Activated T-helper 1 cell treated with anti-CD3 and anti-CD28 coated beads, Interleukin-12 subunit alpha, Interleukin-12 subunit beta, Interleukin-2, Interleukin-4 antibody, amounts not matched to agents 30 ng/mL and 10 ng/mL and 1 ng/mL, durations not matched to agents 14 hours and 24 hours and 36 hours (primary cell): ENCODE results near the gene NUDT9. TPM values are rescaled to one million over a fixed set of nuclear protein-coding genes. Genes with fewer than 3 reads are reported as not detected.
"Not testable (repeated sequence)": the region's sequence is repeated elsewhere in the genome, so short reads cannot be mapped to it uniquely, and the experiment has no call there.

Experiments
- DNase-seq: peaks from one replicate; pipeline ENCODE4 v3.0.0; 2021; ENCODE audit warnings: low spot score
- H3K27ac Mint-ChIP-seq: one replicate; pipeline ENCODE4 v1.8.0; 2021; ENCODE audit warnings: mild to moderate bottlenecking, mixed read lengths
- H3K27me3 Mint-ChIP-seq: one replicate; pipeline ENCODE4 v1.8.0; 2022; ENCODE audit warnings: mild to moderate bottlenecking, moderate library complexity, mixed read lengths; ENCODE audit not compliant: insufficient read depth
- H3K36me3 Mint-ChIP-seq: one replicate; pipeline ENCODE4 v1.8.0; 2021; ENCODE audit warnings: low read depth, mixed read lengths
- H3K4me1 Mint-ChIP-seq: one replicate; pipeline ENCODE4 v1.8.0; 2021; ENCODE audit warnings: low read depth, mixed read lengths
- H3K4me3 Mint-ChIP-seq: one replicate; pipeline ENCODE4 v1.8.0; 2021; ENCODE audit warnings: mild to moderate bottlenecking, moderate library complexity, mixed read lengths
- H3K9me3 Mint-ChIP-seq: one replicate; pipeline ENCODE4 v1.8.0; 2021; ENCODE audit warnings: mixed read lengths
- intact Hi-C: fragments of 100-400 bp; cut with micrococcal nuclease; formaldehyde crosslinking; loops from one replicate; pipeline ENCODE4 v1.15.1; 2024
- total RNA-seq: library from RNA; stranded (reverse); gene quantifications from 2 replicates; pipeline ENCODE4 v1.2.3, GENCODE V29; 2022

NUDT9 gene
- total RNA-seq, 1 donor from 2014 or later: 13.9 TPM

DNA sequence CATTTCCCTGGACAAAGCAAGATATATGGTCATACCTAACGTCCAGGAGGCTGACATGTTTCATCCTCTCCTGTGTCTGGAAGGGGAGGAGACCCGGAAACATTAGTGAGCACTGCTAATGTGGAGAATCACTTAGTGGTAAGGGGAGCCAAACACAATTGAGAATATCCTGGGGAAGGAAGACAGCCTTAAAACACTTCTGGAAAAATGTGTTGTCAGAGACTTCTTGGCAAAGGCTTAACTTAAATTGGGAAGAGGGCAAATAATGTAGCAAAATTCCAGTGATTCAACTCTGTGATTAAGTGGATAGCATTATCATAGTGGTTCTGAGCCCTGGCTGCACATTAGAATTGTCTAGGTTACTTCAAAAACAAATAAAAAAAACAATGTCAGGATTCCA is 67.3 kb downstream of the NUDT9 start:
- DNase-seq: no peak
- Mint-ChIP-seq H3K27ac (no peak overlapping the region), H3K36me3 (no peaks in the 10 kb centered on the region), H3K4me1 (peaks cover 8% of the 10 kb centered on the region), H3K27me3 (no peaks in the 10 kb centered on the region), H3K4me3 (no peak overlapping the region), H3K9me3 (no peaks in the 10 kb centered on the region)
- intact Hi-C loops: loop anchor here (10.0 kb wide), 1 partner anchor 355 kb away; no protein-coding TSS in a partner anchor

DNA sequence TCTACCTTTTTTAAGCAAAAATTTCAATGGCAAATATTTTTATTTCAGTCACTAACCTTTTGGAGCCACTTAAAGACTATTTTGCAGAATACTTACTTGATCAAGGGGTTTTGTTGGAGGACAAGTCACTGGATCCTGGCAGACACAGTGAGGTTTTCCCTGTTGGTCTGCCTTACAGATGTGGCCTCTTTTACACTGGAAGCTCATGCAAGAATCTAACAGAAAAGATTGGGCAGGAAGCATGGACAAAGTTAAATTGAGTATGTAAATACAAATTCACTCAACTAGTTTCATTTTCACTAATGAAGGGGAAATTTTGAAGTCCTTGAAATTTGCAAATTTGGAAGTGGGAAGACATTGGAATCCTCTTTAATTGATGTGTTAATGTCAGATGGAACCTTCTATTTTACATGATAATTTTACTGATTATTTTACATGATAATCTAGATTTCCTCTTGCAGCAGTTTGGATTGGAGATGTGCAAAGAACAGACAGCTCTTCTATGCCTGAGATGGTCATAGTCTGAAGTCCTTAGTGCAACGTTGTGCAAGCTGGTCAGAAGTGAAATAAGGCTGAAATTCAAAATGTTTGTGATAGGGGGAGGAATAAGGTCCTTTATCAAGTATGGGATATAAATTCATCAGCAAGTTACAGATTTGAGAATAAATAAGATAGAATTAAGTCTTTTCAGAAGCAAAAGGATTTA is 68.4 kb downstream of the NUDT9 start:
- no peak overlapping the region for H3K27ac Mint-ChIP-seq
- DNase-seq: no peak
- intact Hi-C loops: loop anchor here (10.0 kb wide), 1 partner anchor 354 kb away; no protein-coding TSS in a partner anchor
- no peak overlapping the region for H3K4me3 Mint-ChIP-seq
- no peaks in the 10 kb centered on the region for H3K9me3 Mint-ChIP-seq
- no peaks in the 10 kb centered on the region for H3K36me3 Mint-ChIP-seq
- peaks cover 8% of the 10 kb centered on the region for H3K4me1 Mint-ChIP-seq
- no peaks in the 10 kb centered on the region for H3K27me3 Mint-ChIP-seq

DNA sequence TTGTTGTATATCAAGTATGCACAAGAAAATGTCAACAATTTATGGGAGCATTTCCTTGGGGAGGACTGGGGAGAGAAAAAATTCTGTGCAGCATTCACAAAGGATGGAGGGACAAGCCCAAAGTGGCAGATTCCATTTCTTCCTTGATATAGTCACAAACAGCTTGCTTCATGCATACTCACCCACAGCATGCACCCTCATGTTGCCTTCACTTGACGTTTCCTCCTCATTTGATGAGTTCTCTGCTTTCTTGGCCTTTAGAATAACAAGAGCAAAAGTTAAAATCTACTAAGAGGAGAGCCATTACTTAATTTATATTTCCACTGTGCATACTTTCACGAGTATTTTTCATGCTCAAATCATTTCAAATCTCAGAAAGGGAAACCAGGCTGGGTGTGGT is 69.1 kb downstream of the NUDT9 start:
- no peak for DNase-seq
- peaks cover 8% of the 10 kb centered on the region for H3K4me1 Mint-ChIP-seq
- no peak overlapping the region for H3K27ac Mint-ChIP-seq
- intact Hi-C loops: loop anchor here (10.0 kb wide), 1 partner anchor 353 kb away; no protein-coding TSS in a partner anchor
- no peaks in the 10 kb centered on the region for H3K36me3 Mint-ChIP-seq
- no peaks in the 10 kb centered on the region for H3K9me3 Mint-ChIP-seq
- H3K27me3 Mint-ChIP-seq: no peaks in the 10 kb centered on the region
- no peak overlapping the region for H3K4me3 Mint-ChIP-seq

DNA sequence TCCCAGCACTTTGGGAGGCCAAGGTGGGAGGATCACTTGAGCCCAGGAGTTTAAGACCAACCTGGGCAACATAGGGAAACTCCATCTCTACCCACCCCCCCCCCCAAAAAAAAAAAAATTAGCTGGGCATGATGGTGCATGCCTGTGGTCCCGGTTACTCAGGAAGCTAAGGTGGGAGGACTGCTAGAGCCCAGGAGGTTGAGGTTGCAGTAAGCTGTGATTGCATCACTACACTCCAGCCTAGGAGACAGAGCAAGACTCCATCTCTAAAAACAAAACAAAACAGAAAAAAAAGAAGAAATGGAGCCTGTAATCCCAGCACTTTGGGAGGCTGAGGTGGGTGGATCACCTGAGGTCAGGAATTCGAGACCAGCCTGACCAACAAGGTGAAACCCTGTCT is 69.5 kb downstream of the NUDT9 start:
- intact Hi-C loops: loop anchor here (10.0 kb wide), 1 partner anchor 353 kb away; no protein-coding TSS in a partner anchor
- H3K4me1 Mint-ChIP-seq, DNase-seq, H3K4me3 Mint-ChIP-seq, H3K9me3 Mint-ChIP-seq, H3K27me3 Mint-ChIP-seq, H3K27ac Mint-ChIP-seq, H3K36me3 Mint-ChIP-seq: not testable (repeated sequence)

DNA sequence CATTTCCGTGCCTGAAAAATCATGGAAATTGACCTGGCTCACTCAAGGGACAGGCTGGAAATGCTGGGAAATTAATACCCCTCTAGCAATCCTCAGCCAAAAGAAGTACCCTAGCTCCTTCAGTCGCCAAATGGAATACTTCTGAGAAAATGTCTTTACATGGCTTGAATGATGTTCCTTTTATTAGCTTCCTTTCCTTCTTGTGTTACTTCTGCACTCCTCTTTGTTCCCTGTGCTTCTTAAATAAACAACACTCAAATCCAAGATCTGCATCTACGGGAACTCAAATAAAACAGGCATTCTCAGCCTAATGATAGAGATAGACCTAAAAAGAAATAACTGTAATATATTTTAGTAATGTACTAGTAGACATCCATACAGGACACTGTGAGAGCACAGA is 70.7 kb downstream of the NUDT9 start:
- H3K27me3 Mint-ChIP-seq: no peaks in the 10 kb centered on the region
- intact Hi-C loops: loop anchor here (10.0 kb wide), 1 partner anchor 352 kb away; no protein-coding TSS in a partner anchor
- DNase-seq: no peak
- no peak overlapping the region for H3K4me3 Mint-ChIP-seq
- H3K36me3 Mint-ChIP-seq: no peaks in the 10 kb centered on the region
- H3K4me1 Mint-ChIP-seq: peaks cover 8% of the 10 kb centered on the region
- no peak overlapping the region for H3K27ac Mint-ChIP-seq
- no peaks in the 10 kb centered on the region for H3K9me3 Mint-ChIP-seq

GRCh38 chr4:87497159-87497558 is 74.8 kb downstream of the NUDT9 start:
- Mint-ChIP-seq H3K27ac (no peak overlapping the region), H3K9me3 (no peaks in the 10 kb centered on the region), H3K4me3 (no peak overlapping the region), H3K4me1 (peaks cover 5% of the 10 kb centered on the region), H3K27me3 (no peaks in the 10 kb centered on the region), H3K36me3 (no peaks in the 10 kb centered on the region)
- no peak for DNase-seq
- intact Hi-C loops: loop anchor here (5.0 to 10.0 kb wide), 2 partner anchors 348 to 715 kb away; no protein-coding TSS in a partner anchor

GRCh38 chr4:87497578-87497977 is 75.2 kb downstream of the NUDT9 start:
- H3K4me3 Mint-ChIP-seq: no peak overlapping the region
- intact Hi-C loops: loop anchor here (5.0 to 10.0 kb wide), 2 partner anchors 347 to 715 kb away; no protein-coding TSS in a partner anchor
- H3K4me1 Mint-ChIP-seq: peaks cover 5% of the 10 kb centered on the region
- no peak for DNase-seq
- H3K27me3 Mint-ChIP-seq: no peaks in the 10 kb centered on the region
- H3K36me3 Mint-ChIP-seq: no peaks in the 10 kb centered on the region
- no peak overlapping the region for H3K27ac Mint-ChIP-seq
- H3K9me3 Mint-ChIP-seq: no peaks in the 10 kb centered on the region

GRCh38 chr4:87498446-87498900 is 76.1 kb downstream of the NUDT9 start:
- H3K4me3 Mint-ChIP-seq: no peak overlapping the region
- H3K36me3 Mint-ChIP-seq: no peaks in the 10 kb centered on the region
- H3K9me3 Mint-ChIP-seq: no peaks in the 10 kb centered on the region
- H3K4me1 Mint-ChIP-seq: peaks cover 5% of the 10 kb centered on the region
- H3K27me3 Mint-ChIP-seq: no peaks in the 10 kb centered on the region
- no peak overlapping the region for H3K27ac Mint-ChIP-seq
- intact Hi-C loops: loop anchor here (5.0 to 10.0 kb wide), 2 partner anchors 346 to 714 kb away; no protein-coding TSS in a partner anchor
- no peak for DNase-seq

DNA sequence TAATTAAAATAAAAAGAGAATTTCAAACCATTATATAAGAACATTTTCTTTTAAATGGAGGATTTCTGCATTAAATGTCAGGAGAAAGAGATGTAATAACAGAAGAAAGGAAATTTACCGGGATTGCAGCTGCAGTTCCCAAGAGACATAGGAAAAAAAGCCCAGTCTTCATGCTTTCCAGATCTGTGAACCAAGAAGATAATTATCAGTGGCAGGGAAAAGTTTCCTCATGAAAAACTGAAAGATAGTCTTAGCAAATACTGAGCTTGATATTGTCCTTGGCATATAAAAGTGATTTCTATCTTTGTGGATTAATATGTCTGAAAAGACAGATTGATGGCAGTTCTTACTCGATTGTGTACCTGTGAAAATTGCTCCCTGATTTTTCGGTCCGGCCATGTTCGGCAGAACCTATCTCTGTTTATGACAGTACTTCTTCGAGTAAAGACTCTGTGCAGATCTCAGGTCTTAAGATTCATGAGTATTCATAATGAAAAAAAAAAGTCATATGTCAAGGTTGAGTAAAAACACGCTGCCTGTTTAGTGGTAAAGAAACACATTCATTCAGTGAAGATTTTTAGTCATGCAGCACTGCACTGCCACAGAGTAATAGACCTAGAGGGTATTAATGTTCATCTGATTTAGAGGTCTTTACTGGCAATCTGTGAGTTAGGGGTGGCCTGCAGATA is 77.2 kb downstream of the NUDT9 start:
- no peak for DNase-seq
- intact Hi-C loops: loop anchor here (5.0 to 10.0 kb wide), 2 partner anchors 345 to 713 kb away; no protein-coding TSS in a partner anchor
- Mint-ChIP-seq H3K36me3 (no peaks in the 10 kb centered on the region), H3K27ac (no peak overlapping the region), H3K4me3 (no peak overlapping the region), H3K4me1 (peaks cover 5% of the 10 kb centered on the region), H3K27me3 (no peaks in the 10 kb centered on the region), H3K9me3 (no peaks in the 10 kb centered on the region)

DNA sequence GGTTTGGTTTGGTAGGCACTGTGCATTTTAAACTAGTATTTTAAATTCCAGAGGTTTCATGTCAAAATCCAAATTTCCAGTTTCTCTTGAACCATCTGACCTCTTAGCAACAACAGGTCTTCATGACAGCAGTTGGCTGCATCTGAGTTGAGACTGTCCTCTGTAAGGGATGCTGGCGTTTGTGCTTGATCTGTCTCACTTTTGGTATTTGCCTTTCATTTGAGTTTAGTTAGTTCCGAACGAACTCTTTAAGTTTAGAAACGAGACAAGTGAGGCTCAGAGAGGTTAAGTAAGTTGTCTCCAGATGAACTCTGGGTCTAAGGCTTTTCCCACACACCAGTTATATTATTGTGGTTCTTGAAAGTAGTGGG is 77.7 kb downstream of the NUDT9 start:
- H3K4me1 Mint-ChIP-seq: peaks cover 5% of the 10 kb centered on the region
- intact Hi-C loops: no loop called here
- H3K36me3 Mint-ChIP-seq: no peaks in the 10 kb centered on the region
- no peak overlapping the region for H3K4me3 Mint-ChIP-seq
- H3K27ac Mint-ChIP-seq: no peak overlapping the region
- H3K27me3 Mint-ChIP-seq: no peaks in the 10 kb centered on the region
- H3K9me3 Mint-ChIP-seq: no peaks in the 10 kb centered on the region
- no peak for DNase-seq

DNA sequence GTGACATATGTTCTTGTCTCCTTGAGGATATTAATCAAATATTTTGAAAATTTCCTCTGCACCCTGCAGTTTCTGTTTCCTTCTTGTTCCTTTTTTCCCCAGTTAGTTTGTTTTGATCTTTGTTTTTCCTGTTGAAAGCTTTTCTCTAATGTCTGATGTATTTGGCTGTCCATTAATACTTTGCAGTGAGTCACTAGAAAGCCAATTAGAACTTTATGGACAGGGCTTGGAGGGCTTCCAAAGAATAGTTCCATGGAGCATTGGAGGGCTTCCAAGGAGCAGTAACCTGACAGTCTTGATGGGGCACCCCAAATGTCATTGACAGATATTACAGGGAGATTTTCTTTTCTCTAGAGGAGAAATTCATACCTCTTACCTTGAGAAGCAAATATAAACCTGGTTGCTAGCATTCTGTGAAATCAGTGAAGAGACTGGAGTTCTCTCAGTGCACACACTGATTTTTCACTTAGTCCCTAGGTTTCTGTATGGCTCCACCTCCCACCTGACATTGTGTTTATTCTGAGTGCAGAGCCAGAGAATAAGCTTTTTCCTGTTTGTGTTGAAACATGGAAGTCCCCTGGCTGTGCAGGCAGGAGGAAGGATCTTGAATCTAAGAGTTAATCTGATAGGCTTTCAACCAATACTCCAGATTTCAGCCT is 80.3 kb downstream of the NUDT9 start:
- no peak for DNase-seq
- H3K27me3 Mint-ChIP-seq: no peaks in the 10 kb centered on the region
- no peaks in the 10 kb centered on the region for H3K36me3 Mint-ChIP-seq
- no peaks in the 10 kb centered on the region for H3K9me3 Mint-ChIP-seq
- H3K4me3 Mint-ChIP-seq: no peak overlapping the region
- peaks cover 5% of the 10 kb centered on the region for H3K4me1 Mint-ChIP-seq
- H3K27ac Mint-ChIP-seq: no peak overlapping the region
- intact Hi-C loops: no loop called here

GRCh38 chr4:87505862-87506261 is 83.5 kb downstream of the NUDT9 start:
- Mint-ChIP-seq H3K36me3 (no peaks in the 10 kb centered on the region), H3K27ac (no peak overlapping the region), H3K27me3 (no peaks in the 10 kb centered on the region), H3K4me1 (no peaks in the 10 kb centered on the region), H3K9me3 (no peaks in the 10 kb centered on the region), H3K4me3 (no peak overlapping the region)
- intact Hi-C loops: no loop called here
- DNase-seq: no peak
